Hematopoietic multipotent progenitor cell treated with erythropoietin and hydrocortisone succinate and interleukin-3 and kit ligand, for 4 days (in vitro differentiated cells): ENCODE measurements around the gene RNF187.
"Not testable (repeated sequence)": the region's sequence is repeated elsewhere in the genome, so short reads cannot be mapped to it uniquely, and the experiment has no call there.

Experiments used
- DNase-seq: peaks from one replicate; pipeline ENCODE4 v3.0.0-alpha.2; 2015

The RNF187 gene

DNA sequence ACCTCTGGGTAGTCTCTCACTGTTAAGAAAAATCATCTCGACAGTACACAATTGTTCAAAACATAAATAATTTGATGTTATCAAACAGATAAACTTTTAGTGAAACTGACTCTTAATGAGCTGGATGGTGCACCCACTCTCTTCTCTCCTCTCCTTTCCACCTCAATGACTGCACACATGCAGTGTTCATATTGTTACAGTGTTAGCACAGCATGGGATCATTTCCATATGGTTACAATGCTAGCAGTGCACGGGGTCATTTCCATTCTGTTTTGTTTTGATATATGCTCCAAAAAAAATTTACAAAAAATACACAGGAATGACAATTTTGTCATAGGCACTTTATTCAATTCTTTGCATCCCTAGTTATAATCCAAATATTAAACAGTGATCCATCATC is 26.4 kb upstream of the RNF187 start:
- no peak for DNase-seq

DNA sequence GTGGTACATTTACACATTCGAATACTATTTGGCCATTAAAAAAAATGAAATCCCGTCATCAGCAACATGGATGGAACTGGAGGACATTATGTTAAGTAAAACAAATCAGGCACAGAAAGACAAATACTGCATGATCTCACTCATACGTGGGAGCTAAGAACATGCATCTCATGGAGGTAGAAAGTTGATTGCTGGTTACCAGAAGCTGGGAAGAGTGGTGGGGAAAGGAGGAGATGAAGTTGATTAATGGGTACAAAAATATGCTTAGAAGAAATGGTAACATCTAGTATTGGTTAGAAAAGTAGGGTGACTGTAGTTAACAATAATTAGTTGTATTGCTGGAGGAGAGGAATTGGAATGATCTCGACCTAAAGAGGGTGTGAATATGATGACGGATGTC is 24.6 kb upstream of the RNF187 start:
- no peak for DNase-seq

DNA sequence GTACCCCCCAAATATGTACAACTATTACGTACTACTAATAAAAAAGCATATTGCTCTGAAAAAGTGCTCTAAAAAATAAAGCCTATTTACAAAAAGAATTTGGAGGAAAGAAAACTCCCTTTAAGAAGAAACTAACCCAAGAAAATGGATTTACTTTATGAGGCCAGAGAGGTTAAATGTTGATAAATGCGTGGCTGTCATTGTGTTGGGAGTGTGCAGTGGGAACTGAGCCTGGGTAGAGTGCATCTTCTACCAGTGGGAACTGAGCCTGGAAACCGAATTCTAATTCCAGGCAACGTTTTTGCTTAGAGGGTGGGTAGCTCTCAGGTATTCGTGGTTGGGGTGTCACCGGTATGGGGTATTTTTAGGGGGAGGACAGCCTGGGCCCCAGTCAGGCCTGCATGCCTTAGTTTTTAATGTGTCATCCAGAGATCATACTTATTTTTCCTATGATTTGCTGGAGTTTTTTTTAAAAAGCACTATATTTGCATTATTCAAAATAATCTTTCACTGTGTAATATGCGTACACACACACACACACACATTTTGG is 24.1 kb upstream of the RNF187 start:
- DNase-seq: no peak

DNA sequence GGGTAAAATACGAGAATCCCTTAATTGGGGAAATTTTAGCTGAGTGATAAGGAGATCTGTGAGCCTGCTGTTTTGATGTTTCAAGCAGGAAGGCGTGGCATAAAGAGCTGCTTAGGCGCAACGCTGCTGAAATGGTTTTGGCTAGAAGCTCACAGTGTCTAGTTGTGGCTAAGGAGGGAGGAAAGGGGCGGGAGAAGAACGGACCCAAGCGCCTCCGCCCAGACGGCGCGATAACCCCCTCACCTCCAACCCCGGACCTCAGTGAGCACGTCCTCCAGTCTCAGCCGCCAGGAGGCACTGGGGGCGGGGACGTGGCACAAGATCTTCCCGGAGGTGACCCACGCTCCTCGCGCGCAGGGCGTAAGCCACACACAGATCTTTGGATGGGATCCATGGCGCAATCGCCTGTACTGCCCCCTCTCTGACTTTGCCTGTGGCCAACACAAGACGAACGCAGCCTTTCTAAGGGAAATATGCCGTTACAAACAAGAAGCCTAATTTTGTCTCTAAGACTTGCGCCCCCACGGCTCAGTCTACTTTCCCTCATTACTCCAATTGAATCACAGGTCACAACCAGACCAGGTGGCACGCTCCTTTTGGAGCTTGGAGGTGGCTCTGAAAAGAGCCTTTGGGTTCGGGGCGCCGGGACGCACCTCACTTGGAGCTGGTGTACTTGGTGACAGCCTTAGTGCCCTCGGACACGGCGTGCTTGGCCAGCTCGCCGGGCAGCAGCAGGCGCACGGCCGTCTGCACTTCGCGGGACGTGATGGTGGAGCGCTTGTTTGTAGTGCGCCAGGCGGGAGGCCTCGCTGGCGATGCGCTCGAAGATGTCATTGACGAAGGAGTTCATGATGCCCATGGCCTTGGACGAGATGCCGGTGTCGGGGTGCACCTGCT is 23.4 kb upstream of the RNF187 start:
- peak; percentile 97 for DNase-seq

DNA sequence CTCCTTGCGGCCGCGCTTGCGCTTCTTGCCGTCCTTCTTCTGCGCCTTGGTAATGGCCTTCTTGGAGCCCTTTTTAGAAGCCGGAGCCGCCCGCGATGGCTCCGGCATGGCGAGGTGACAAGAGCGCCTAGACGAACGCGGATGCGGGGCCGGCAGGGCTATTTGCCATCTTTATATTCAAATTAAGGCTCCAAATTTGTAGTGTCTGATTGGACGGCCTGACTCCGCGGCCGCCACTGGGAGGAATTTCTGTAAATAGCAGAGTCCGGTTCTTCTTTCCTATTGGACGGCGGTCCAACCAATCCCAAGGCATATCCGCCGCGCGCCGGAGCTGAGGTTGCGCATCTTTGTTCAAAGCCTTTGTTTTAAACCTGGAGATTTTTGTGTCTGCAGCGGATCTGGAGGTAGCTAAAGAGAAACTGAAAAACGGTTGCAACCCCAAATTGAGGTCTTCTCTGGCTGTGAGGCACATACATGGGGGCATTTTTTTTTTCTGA is 22.6 kb upstream of the RNF187 start:
- peak; percentile 95 for DNase-seq

DNA sequence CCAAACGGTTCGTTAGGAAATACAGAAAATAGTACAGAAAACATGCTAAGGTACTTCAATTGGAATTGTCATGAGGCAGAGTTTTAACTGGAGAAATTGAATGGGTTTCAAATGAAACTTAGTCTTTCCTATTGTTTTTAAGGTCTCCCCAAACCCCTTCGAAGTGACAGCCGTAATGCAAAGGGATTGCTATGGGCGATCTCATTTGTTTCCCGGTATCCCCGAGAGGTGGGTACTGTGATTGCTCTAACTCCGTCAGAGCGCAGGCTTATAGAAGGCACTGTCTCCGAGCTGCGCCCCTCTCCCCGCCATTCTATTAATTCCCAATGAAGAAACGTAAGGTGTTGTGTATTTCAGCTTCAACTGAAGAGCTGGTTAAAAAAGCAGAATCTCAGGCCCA is 22.0 kb upstream of the RNF187 start:
- DNase-seq: no peak

DNA sequence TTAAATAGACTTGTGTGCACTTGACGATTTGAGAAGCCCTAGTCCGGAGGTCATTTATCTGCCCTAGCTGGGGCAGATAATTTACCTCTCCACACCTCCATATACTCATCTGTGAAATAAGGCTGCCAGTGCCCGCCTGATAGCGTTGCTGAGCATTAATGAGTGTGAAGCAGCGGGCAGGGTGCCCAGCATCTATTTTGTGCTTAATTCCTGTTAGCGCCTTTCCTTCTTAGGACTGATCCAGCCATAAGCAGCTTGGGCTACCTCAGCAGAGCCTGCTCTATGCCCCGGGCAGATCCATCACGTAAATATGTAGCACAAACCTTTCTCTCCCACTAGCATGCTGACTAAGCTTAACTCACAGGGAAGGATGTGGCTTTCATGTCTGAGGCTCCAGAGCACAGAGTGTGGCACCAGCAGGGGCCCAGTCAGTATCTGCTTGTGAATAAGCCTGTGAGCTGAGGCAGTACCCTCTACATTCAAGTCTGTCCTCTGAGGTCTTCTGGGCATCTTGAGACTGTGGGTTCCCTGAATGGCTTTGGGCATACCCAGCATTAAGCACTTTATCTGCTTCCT is 21.5 kb upstream of the RNF187 start:
- DNase-seq: no peak

DNA sequence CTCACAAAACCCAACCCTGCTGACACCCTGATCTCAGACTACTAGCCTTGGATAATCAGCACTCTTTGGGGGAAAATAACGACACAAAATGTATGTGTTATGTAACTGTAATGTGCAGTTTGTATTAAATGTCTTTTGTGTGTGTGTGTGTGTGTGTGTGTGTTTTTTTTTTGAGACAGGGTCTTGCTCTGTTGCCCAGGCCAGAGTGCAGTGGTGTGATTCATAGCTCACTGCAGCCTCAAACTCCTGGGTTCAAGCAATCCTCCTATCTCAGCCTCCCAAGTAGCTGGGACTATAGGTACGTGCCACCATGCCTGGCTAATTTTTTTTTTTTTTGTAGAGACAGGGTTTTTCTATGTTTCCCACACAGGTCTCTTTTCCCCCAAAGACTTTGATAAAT is 19.0 kb upstream of the RNF187 start:
- DNase-seq: not testable (repeated sequence)

DNA sequence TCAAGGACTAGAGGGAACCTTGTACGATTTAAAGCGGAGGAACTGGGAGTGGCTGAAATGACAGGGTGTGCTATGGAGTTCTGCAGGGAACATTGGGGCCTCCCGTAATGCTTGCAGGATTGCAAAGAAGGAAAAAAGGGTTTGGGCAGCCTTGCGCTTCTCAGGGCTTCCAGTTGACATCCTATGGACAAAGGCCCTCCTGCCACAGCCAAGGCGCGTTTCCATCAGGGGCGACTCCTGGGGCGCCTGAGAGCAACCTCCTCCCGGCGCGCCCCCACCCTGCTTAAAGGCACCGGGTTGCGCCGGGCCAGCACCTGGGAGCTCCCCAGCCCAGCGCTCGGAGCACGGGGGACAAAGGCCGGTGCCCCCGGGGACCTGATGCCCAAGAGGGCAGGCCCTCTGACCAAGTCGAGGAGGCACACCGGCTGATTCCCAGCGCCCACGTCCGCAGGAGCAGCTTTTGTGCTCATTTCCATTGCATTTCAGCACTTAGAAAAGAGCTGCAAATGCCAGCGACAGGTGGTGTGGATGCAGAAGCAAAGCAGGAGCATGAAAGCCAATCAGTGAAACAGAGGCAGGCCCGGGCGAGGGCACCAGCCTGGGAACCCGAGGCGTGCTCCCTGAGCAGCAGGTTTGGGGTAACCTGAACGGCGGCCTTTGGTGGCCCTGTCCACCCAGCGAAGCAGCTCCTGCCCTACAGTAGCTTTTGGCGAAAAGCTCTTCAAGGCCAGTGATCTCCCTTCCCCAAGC is 17.6 kb upstream of the RNF187 start:
- DNase-seq: no peak

DNA sequence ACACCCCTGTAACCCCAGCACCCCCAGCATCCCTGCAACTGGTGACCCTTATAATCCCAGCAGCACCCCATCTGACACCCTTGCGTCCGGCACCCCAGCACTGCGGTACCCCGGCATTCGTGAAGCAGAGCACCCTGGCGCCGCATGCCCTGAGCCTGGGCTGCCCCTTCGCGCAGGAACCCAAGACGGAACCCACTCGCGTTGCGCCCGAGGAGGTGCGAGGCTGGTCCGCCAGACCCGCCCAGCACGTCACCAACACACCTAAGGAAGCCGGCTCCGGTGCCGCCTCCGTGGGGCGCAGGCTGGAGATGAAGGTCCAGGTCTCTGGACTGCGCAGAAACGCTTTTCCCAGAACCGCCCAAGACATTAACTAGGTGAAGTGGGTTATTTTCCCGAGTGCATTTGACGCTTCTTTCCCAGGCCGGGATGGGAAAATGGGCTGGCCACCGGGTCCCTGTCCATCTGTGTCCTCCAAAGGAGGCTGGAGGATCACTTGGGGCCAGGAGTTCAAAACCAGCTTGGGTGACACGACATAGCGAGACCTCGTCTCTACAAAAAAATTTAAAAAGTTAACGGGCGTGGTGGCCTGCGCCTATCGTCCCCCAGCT is 15.9 kb upstream of the RNF187 start:
- no peak for DNase-seq

DNA sequence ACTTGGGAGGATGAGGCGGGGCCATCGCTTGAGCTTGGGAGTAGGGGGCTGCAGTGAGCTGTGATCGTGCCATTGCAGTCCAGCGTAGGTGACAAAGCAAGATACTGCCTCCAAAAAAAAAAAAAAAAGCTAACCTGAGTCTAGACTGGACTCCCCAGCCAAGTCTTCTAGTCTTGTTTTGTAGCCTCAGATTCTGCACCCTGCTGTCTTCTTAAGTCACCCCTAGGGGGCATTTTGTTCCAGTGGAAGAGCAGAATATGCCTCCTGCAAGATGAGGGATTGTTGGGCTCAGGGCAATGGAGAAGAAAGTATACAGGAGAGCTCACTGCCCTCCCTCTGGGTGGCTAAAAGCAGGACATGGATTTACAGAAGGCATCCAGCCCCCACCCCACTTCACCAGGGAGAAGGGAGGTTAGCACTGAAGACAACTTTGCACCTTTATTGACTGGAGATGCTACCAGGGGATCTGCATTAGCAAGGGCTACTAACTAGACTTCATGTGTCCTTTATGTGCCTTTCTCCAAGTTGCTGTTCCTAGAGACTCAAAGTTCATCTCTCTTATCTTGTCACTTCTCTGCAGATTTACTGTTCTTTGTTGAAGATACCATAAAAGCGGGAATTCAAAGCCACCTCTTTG is 15.3 kb upstream of the RNF187 start:
- peak; percentile 91 for DNase-seq

DNA sequence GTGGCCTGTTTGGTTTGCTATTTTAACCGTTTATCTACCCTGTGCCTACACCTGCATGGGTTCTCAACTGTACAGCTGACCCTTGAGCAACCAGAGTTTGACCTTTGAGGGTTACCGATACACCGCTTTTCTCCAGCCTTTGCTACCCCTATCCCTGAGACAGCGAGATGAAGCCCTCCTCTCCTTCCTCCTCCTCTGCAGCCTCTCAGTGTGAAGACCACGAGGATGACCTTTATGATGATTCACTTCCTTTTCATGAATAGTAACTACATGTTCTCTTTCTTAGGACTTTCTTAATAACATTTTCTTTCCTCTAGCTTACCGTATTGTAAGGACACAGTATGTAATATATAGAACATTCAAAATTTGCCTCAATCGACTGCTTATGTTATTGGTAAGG is 14.5 kb upstream of the RNF187 start:
- peak; percentile 41 for DNase-seq

DNA sequence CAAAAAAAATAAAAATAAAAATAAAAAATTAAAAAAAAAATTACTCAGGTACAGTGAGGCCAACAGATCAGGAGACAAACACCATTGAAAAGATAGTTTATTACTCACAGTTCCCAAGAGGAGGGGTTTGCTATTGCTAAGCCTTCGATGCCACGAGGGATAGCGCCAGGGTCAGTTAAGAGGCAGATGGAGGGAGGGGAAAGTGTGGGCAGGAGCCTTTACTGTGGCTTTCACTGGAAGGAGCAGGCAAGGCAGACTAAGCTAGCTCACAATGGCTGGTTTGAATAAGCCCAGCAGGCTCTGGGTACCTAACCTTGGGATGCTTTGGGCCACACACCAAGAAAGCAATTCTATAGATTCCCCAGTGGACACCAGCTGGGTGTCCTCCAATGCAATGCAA is 12.7 kb upstream of the RNF187 start:
- DNase-seq: no peak

DNA sequence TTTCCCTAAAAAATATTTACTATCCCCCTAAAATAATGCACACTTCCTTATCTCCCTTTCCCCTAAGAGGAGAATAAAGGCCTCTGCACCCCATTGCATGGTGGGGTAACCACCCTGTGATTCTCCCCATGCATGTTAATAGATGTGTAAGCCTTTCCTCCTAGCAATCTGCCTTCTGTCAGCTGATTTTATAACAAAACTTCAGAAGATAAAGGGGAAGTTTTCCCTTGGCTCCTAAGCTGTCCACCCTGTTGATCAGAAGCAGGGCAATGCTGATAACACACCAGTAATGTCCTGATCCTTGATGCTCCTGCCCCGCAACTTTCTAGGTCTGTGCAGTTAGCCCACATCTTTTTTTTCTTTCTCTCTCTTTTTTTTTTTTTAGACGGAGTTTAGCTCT is 11.4 kb upstream of the RNF187 start:
- DNase-seq: peak; percentile 51

DNA sequence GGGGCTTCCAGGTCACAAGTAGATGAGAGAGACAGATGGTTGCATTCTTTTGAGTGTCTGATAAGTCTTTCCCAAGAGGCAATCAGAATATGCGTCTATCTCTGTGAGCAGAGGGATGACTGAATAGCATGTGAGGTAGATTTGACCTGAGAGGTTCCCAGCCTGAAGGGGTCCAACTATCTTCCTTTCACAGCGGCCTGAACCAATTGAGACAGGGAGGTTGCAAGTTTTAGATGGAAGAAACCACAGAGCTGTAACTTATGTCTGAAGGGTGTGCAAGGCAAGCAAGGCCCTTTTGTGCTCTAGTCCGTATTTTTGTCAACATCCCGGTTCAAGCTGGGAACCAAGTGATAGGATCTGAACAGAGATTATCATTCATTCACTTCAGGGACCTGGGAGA is 9.9 kb upstream of the RNF187 start:
- no peak for DNase-seq

DNA sequence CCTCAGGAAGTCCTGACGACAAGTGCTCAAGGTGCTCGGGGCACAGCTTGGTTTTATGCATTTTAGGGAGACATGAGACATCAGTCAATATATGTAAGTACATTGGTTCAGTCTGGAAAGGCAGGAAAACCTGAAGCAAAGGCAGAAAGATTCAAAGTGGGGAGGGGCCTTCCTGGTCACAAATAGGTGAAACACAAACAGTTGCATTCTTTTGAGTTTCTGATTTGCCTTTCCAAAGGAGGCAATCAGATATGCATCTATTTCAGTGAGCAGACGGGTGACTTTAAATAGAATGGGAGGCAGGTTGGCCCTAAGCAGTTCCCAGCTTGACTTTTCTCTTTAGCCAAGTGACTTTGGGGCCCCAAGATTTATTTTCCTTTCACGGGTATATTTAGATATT is 8.9 kb upstream of the RNF187 start:
- no peak for DNase-seq

DNA sequence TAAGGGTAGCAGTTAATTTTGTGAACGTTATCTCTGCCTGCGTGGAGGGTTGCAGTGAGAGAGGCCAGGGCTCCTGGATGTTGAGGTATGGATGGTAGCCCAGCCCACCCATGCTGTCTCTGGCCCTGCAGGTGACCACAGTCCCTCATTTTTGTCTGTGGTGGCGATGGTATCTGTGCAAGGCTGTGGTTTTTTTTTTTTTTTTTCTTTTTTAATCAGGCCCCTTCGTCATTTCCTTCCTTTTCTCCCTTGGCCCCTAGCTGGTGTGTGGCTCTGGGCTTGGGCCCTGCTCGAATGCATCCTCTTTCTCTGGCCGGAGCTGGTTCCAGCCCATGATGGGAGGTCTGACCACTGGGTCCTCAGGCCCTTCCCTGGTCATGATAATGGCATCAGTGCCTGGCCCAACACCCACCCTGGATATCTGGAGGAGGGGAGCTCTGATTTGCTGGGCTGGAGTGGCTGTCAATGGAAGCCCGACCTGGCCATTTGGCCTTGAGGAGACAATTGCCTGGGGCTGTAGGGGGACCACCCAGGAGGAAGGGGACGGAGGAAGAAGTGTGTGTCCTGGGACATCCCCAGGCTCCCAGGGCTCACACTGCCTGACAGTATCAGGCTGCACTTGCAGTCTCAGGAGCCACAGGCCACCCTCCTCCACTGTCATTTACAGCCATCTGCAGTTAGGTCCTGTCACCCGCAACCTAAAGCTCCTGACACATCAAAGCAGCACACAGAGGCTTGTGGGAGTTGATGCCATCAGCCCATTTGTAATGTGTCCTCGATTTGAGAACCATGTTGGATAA is 8.1 kb upstream of the RNF187 start:
- peak; percentile 87 for DNase-seq

DNA sequence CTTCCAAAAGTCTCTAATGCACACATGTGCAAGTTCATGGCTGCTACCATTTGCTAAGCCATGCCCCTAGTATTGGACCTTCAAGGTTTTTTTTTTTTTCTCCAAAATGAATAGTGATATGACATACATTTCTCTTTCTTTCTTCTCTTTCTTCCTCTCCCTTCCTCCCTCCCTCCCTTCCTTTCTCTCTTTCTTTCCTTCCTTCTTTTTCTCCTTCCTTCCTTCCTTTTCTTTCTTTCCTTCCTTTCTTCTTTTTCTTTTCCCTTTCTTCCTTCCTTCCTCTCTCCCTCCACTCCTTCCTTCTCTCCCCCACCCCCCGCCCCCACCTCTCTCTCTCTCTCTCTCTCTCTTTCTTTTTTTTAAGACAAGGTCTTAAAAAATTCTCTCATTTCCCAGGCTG is 3.4 kb upstream of the RNF187 start:
- DNase-seq: no peak

DNA sequence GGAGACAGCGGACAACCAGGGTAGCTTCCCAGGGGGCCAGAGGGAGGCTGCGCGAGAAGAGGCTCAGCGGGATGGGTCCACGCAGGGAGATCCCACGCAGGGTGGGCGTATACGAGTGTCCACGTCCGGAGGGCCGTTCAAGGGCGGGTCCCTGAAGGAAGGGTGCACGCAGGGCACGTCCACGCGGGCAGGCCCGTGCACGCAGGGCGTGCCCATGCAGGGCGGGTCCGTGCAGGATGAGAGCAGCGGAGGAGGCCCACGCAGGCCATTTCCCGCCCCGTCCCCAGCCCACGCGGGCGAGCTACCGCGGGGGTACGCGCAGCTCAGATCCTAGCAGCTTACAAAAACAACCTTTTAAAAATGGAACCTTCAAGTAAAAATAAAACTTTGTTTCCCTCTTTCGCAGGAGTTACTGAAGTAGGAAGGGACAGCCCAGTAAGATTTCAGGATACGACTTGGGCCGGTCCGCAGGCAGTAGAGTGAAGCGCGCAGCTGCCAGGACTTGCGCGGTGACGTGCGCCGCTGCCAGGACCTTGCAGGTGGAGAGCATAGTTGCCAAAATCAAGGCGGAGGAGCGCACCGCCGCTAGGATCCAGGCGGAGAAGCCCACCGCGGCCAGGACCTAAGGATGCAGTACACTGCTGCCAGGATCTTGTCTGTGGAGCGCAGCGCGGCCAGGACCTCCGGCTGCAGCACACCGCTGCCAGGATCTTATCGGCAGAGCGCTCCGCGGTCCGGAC is 416 bp upstream of the RNF187 start:
- peak; percentile 93 for DNase-seq

DNA sequence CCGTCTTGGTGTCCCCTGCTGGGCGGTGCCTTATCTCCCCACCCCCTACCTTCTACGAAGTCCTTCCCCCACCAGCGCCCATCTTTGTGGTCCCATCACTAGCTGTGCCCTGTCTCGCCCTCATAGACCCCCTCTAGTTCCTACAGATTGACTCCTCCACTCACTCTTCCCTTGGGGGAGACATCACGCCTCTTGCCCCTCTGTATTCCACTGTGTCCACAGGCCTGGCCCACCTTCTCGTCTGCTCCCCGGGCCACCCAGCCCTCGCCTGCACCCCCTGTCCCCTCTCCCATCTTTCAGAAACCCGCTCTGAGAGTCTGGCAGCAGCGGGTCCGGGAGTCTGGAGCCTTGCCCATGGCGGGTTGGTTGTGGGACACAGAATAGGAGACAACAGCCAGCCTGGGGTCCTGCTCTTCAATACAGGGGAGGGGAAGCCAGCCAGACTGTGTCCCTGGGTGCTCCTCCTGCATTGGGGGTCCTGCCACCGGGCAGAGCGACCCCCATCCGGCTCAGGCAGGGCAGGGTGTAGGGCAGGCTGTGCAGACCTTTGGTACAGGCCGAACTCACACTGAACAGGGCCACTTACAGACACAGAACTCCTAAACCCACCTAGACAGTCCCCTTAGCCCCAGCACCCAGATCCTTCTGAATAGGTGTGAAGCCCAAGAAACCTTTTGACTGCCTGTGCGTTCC is 1.1 kb downstream of the RNF187 start:
- DNase-seq: no peak
